ENCODE results near the gene DENND5A.
"Not testable (repeated sequence)": the region's sequence is repeated elsewhere in the genome, so short reads cannot be mapped to it uniquely, and the experiment has no call there.

Gene DENND5A

GRCh38 chr11:9137293-9138132 lies 127.6 kb downstream of the DENND5A start:
- ATAC-seq: peak; percentile 77 to 82

GRCh38 chr11:9136741-9137140 lies 128.4 kb downstream of the DENND5A start:
- ATAC-seq: no peak

GRCh38 chr11:9133956-9134355 lies 131.2 kb downstream of the DENND5A start:
- no peak for ATAC-seq

- no peak for ATAC-seq
Observed at GRCh38 chr11:9132203-9132878, 132.8 kb downstream of the DENND5A start.

- no peak for ATAC-seq
Observed at GRCh38 chr11:9130297-9130696, 134.9 kb downstream of the DENND5A start.

GRCh38 chr11:9126636-9127035 lies 138.5 kb downstream of the DENND5A start:
- no peak for ATAC-seq

GRCh38 chr11:9125185-9125886 lies 139.8 kb downstream of the DENND5A start:
- no peak for ATAC-seq

GRCh38 chr11:9123595-9124304 lies 141.4 kb downstream of the DENND5A start:
- no peak for ATAC-seq

- no peak for ATAC-seq
Observed at GRCh38 chr11:9121469-9121796, 143.7 kb downstream of the DENND5A start.

GRCh38 chr11:9120664-9121468 lies 144.3 kb downstream of the DENND5A start:
- no peak for ATAC-seq

- no peak for ATAC-seq
Observed at GRCh38 chr11:9118277-9118676, 146.9 kb downstream of the DENND5A start.

- no peak for ATAC-seq
Observed at GRCh38 chr11:9112075-9112474, 153.1 kb downstream of the DENND5A start.

GRCh38 chr11:9109858-9110731 lies 155.1 kb downstream of the DENND5A start:
- no peak for ATAC-seq

- no peak for ATAC-seq
Observed at GRCh38 chr11:9104580-9104979, 160.6 kb downstream of the DENND5A start.

- no peak for ATAC-seq
Observed at GRCh38 chr11:9103542-9104276, 161.4 kb downstream of the DENND5A start.

- no peak for ATAC-seq
Observed at GRCh38 chr11:9099617-9100016, 165.5 kb downstream of the DENND5A start.

GRCh38 chr11:9098455-9098854 lies 166.7 kb downstream of the DENND5A start:
- ATAC-seq: not testable (repeated sequence)

GRCh38 chr11:9097186-9097943 lies 167.8 kb downstream of the DENND5A start:
- ATAC-seq: not testable (repeated sequence)

- ATAC-seq: no peak
Observed at GRCh38 chr11:9096427-9096826, 168.7 kb downstream of the DENND5A start.

- ATAC-seq: no peak
Observed at GRCh38 chr11:9095421-9095820, 169.7 kb downstream of the DENND5A start.

Measured in activated CD4-positive, CD25-positive, alpha-beta regulatory T cell treated with anti-CD3 and anti-CD28 coated beads, Interleukin-2, amount 50 U/mL, for 24 hours (primary cell).